Measurements from ENCODE around the gene UBR1.
"Not testable (repeated sequence)": the region's sequence is repeated elsewhere in the genome, so short reads cannot be mapped to it uniquely, and the experiment has no call there.

Gene UBR1

GRCh38 chr15:42903388-42904324 lies 202.2 kb downstream of the UBR1 start:
- DNase-seq, result no peak

DNA sequence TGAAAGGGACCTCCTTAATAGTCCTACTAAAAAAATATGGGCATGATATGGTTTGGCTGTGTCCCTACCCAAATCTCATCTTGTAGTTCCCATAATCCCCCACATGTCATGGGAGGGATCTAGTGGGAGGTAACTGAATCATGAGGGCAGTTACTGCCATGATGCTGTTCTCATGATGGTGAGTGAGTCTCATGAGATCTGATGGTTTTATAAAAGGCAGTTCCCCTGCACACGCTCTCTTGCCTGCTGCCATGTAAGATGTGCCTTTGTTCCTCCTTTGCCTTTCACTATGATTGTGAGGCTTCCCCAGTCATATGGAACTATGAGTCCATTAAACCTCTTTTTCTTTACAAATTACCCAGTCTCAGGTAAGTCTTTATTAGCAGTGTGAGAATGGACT lies 211.9 kb downstream of the UBR1 start:
- not testable (repeated sequence) for DNase-seq
